ENCODE results near the gene GTSE1. TPM values are rescaled to one million over a fixed set of nuclear protein-coding genes. Genes with fewer than 3 reads are reported as not detected.

GTSE1 gene
- total and polyA plus RNA-seq, 2 of the 13 experiments (the other 11 are each of a cell fraction or from before 2014, with no cell fraction given): 10.7 to 13.5 TPM

GRCh38 chr22:46296257-46297150 is at the start of gene GTSE1 (continued):
- TF ChIP-seq BRCA1 (CRISPR knock-in tag; IDR thresholded peaks at IDR 0.05) (0 out of 2 replicates have a peak, but pooled peaks have one; percentile 38), ZNF691 (CRISPR knock-in tag; IDR thresholded peaks at IDR 0.05; ENCODE audit: borderline replicate concordance, low read depth) (no peak; the same call in 1 of the 2 replicates), GPBP1L1 (CRISPR knock-in tag; IDR thresholded peaks at IDR 0.05) (no peak), ZNF576 (CRISPR knock-in tag; IDR thresholded peaks at IDR 0.05) (no peak), ZSCAN22 (CRISPR knock-in tag; IDR thresholded peaks at IDR 0.05) (no peak), SNAPC4 (CRISPR knock-in tag; IDR thresholded peaks at IDR 0.05) (peak; percentile 74; the same call in 1 of the 2 replicates), ZBTB2 (CRISPR knock-in tag; IDR thresholded peaks at IDR 0.05; ENCODE audit: low read depth) (peak; percentile 91), ZNF414 (CRISPR knock-in tag; IDR thresholded peaks at IDR 0.05) (no peak; the same call in 1 of the 2 replicates), SP2 (CRISPR knock-in tag; IDR thresholded peaks at IDR 0.05) (peak; percentile 29; the same call in 1 of the 2 replicates), ZNF570 (CRISPR knock-in tag; IDR thresholded peaks at IDR 0.05; ENCODE audit: borderline replicate concordance) (no peak), RXRA (CRISPR knock-in tag; IDR thresholded peaks at IDR 0.05) (peak; percentile 50; the same call in 1 of the 2 replicates), YEATS2 (CRISPR knock-in tag; IDR thresholded peaks at IDR 0.05; ENCODE audit: borderline replicate concordance) (peak; percentile 44), SKIL (CRISPR knock-in tag; IDR thresholded peaks at IDR 0.05; ENCODE audit: borderline replicate concordance) (peak; percentile 76; the same call in 1 of the 2 replicates), PHF21A (CRISPR knock-in tag; IDR thresholded peaks at IDR 0.05) (peak; percentile 26; the same call in 1 of the 2 replicates), KDM1A (CRISPR knock-in tag; IDR thresholded peaks at IDR 0.05) (no peak)

Measured in HepG2 (cell line).